T1000 (cell line): ENCODE data around the gene PRRG3.

ENCODE experiments used
- DNase-seq: peaks from one replicate; lab custom pipeline; 2025; ENCODE audit warnings: mixed read lengths; lab: John Stamatoyannopoulos, UW

Gene PRRG3

GRCh38 chrX:151708821-151709220 lies 13.6 kb downstream of the PRRG3 start:
- DNase-seq, result no peak

DNA sequence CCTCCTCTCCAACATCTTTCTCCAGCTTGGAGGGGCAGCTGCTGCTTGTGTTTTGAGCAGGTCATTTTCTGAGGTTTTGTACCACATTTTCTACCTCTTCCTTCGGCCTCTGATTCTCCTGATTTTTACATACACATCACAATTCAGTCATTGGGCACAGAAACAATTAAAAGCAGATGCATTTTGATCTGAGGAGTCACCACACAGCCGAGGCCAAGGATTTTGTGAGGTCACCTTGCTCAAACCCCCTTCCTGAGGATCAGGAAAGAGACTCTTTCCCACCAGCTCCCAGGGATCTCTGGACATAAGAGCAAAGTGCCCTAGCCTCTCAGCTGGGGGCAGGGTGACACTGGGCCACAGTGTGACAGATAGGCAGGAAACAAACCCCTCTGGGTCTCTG lies 15.2 kb downstream of the PRRG3 start:
- no peak for DNase-seq

DNA sequence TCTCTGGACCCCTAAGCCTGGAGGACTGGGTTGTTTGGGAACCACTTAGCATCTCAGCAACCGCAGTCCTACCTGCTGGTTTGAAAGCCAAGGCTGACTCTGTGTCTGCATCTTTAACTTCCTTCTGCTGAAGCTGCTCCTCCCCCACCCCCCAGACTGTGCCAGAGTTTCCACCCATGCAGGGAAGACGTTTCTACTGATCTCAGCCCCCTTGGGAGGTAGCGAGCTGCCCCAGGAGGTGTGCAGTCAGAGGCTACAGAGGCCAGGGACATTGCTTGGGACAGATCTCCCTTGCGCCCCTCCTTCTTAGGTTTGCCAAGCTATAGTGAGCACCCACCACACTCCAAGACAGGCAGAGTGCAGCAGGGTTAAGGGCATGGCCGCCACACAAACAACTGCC lies 15.9 kb downstream of the PRRG3 start:
- DNase-seq, result no peak

- no peak for DNase-seq
Observed at GRCh38 chrX:151711787-151712186, 16.5 kb downstream of the PRRG3 start.

- DNase-seq, result no peak
Observed at GRCh38 chrX:151712253-151712652, 17.0 kb downstream of the PRRG3 start.

- DNase-seq, result no peak
Observed at GRCh38 chrX:151713849-151714248, 18.6 kb downstream of the PRRG3 start.

DNA sequence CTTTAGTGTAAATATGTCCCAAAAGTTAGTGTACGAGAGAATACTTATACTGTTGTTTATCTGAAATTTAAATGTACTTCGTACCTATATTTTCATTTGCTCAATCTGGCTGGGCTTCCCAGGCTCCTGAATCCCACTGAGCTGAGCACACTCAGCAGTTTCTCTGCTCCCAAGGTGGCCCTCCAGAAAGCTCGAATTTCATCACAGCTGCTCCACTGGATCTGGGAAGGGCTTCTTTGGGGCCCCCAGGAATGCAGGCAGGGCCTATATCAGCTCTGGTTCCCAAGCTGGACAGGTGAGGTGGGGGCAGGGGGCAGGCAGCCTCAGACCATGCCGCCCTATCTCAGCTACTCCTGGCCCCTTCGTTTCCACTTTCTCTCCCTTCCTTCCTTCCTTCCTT lies 19.1 kb downstream of the PRRG3 start:
- no peak for DNase-seq

- DNase-seq, result no peak
Observed at GRCh38 chrX:151715752-151716151, 20.5 kb downstream of the PRRG3 start, which contains the start of gene FATE1. Gene FATE1, plus strand, starts transcription at chrX:151716035. Its CDS starts 85 bp downstream, at chrX:151716120.

GRCh38 chrX:151722241-151722846 lies 27.1 kb downstream of the PRRG3 start:
- DNase-seq, result no peak

- DNase-seq, result no peak
Observed at GRCh38 chrX:151723156-151723760, 28.0 kb downstream of the PRRG3 start.

GRCh38 chrX:151724563-151725337 lies 29.5 kb downstream of the PRRG3 start:
- no peak for DNase-seq

GRCh38 chrX:151725338-151725614 lies 30.0 kb downstream of the PRRG3 start:
- DNase-seq, result no peak

- DNase-seq, result no peak
Observed at GRCh38 chrX:151726751-151727150, 31.5 kb downstream of the PRRG3 start.

DNA sequence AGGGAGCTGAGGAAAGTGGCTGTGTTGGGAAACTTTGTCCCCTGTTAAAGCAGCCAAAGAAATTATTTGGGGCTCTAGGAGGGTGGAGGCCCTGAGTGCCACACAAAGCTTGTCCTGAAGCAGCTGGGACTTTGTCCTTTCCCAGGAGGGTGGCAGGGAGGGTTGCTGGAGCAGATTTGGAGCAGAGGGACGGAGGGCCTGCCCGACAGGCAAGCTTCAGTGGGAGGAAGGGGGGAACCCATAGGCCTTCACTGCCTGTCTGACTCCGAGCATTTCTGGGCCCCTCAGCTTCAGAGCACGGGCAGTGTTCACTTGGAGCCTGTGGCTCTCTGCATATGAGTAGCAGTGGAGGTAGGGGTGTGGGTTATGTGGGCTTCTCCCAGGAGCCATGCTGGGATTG lies 32.1 kb downstream of the PRRG3 start:
- DNase-seq, result no peak

GRCh38 chrX:151729056-151729725 lies 33.9 kb downstream of the PRRG3 start:
- DNase-seq, result no peak

DNA sequence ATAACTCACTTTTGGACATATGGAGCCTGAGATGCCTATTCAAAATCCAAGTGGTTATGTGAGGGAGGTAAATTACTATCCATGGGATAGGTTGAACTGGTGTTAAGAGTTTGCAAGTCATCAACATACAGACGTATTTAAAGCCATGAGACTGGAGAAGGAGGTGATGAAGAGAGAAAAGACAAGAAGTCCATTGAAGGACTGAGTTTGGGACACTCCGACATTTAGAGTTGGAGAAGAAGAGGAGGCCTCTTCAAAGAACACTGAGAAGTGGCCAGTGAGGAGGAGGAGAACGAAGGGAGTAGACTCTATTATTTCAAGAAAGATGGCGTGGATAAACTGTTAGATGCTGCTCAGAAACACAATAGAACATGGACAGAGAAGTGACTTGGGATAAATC lies 39.2 kb downstream of the PRRG3 start, which contains the start of gene CNGA2:
Gene CNGA2 (plus strand): TSS at position 301 of the 400 bp plus-strand sequence. CDS start 3,738 bp downstream, outside the sequence.
- no peak for DNase-seq

DNA sequence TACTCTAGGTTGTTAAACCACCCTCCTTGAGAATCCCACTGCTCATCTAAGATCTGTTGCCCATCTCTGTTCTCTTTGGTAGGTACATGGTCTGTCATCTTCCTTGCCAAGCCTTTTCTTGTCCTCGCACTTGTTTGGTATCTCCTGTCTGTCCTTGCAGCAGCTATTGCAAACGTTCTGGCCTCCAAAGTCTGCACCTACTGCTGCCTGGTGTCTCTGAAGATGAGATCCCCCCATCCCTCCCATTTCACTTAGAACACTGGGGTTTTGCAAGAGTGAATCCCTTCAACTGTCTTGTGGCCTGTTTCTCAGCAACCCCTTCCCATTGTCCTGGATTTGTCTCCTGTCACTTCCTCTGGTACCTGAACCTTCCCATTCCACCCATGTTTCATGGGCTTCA lies 40.0 kb downstream of the PRRG3 start:
- no peak for DNase-seq

DNA sequence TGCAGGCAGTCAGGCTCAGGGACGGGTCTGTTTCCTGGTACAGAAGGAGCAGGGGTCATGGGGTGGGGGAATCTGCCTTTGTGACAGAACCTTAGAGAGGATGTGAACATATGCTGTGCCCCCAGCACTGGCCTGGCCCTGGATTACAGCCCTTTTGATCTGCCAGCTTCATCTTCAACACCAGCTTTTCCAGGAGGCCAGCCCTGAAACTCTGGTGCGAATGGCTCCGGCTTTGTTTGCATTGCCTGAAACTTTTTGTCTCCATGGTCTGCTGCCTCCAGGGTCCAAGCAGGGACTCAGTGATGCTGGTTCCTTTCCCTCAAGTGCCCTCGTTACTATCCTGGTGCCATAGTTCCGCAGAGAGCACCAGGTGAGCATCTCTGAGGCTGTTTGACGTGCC lies 41.4 kb downstream of the PRRG3 start:
- DNase-seq, result no peak

GRCh38 chrX:151737494-151737893 lies 42.2 kb downstream of the PRRG3 start:
- no peak for DNase-seq

DNA sequence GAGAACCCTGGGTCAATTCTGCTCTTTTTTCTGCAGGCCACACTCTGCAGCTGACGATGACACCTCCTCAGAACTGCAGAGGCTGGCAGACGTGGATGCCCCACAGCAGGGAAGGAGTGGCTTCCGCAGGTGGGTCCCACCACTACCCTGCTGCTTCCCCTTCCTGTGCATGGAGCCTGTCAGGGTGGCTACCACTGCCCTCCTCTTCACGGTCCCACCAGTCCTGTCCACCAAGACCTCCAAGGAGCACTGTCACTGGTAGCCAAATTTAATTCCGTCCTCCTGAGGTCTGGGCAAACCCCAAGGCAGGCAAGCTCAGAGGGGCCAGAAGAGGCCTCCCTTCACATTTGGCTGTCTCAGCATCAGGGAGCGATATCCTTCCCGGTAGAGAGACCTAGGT lies 43.5 kb downstream of the PRRG3 start:
- DNase-seq, result no peak

DNA sequence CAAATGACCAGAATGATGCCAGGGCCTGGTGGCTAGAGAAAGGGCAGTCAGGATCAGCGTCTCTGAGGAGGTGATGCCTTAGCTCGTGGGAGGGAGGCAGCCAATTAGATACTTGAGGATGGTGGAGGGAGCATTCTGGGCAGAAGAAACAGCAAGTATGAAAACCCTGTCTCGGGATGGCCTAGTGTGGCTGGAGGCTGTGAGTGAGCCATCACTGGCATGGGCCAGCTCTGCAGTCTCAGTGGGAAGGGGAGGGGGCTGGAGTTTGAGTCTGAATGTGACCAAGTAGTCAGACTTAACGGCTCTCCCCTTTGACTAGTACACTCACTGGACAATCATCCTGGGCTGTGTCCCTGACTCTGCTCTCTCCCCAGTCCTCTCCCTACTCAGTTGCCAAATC lies 46.3 kb downstream of the PRRG3 start:
- DNase-seq, result no peak

GRCh38 chrX:151742311-151742710 lies 47.1 kb downstream of the PRRG3 start:
- no peak for DNase-seq
